NCI-H82 treated with DMSO at 0.1 percent for 48 hours (cell line): Measurements from ENCODE around the gene CCT7.
"Not testable (repeated sequence)": the region's sequence is repeated elsewhere in the genome, so short reads cannot be mapped to it uniquely, and the experiment has no call there.

Experiments
- DNase-seq: peaks from one replicate; lab custom pipeline; 2025; ENCODE audit not compliant: unreplicated experiment; lab: John Stamatoyannopoulos, UW

Gene CCT7

DNA sequence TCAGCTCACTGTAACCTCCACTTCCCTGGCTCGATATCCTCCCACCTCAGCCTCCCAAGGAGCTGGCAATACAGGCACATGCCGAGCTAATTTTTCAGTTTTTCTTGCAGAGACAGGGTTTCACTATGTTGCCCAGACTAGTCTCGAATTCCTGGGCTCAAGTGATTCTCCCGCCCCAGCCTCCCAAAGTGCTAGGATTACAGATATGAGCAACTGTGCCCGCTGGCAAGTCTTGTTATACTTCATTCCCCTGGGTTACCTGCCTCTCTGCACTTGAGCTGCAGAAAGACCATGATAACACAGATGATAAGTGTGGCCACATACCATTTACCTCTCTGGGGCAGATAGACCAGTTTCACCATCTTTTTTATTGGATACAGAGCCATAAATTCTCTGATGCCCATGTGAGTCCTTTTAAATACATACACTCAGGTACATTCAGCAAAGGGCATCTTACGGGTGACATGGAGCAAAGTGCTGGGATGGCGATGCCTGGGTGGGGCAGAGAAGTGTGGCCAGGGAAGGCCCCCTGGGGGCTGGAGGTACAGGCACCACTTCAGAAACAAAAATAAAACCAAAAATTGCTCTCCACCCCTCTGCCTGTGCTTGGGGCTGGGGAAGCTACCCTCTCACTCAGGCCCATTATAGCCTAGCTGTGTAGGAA, 20.4 kb downstream of the CCT7 start:
- DNase-seq = no peak

DNA sequence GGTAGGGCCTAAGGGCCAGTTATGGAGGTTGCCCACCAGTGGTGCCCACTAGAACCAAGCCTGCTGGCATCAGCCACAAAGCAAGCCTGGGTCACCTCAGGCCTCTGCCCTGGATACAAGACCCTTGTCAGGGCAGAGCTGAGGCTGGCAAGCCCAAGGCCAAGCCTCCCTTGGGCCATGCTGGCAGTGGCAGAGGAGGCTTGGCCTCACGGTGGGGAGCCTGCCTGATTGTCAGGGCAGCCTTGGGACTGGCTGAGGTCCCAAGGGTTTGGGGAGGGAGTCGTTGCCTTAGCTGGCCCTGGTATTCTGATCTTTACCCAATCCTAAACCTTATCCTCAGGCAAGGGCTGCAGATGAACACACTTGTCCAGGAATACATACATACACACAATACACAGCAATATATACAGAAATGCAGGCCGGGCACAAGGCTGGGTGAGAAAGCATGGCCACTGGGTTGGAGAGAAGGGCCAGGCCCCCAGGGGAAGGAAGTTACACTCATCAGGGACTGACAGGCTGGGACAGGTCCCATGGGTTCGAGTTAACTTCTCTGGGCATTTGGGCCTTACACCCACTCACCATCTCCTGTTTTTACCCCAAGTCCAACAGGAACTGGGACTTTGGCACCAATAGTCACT, 21.0 kb downstream of the CCT7 start:
- DNase-seq = no peak

DNA sequence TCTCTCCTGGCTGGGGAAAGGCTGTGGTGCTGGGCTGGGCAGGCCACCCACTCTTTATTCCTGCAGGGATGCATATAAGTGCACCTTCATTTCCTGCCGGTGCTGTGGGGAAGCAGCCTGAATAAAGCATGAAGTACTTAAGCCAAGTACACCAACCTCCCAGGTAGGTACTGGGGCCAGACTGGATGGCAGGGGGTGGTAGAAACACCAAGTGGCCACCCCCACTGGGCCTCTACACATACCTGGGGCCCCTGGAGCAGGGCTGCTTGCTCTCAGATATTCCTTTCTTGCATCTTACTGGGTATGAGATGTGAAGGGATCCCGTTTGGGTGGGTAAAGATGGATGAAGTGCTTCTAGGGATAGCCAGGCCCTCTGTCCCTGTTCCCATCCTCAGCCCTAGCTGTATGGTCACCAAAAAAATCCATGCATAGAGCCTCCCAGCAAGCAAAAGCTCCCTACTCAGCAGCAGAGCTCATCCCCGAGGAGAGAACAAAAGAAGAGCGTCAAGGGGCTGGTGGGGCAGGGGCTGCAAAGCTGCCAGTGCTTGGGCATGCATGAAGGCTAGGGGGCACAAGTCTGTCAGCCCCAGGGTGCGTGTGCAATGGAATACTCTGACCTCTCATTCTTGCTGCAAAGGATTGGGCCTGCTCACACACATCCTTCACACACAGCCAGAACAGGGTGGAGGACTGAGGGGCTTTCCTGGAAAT, 22.0 kb downstream of the CCT7 start:
- DNase-seq = no peak

DNA sequence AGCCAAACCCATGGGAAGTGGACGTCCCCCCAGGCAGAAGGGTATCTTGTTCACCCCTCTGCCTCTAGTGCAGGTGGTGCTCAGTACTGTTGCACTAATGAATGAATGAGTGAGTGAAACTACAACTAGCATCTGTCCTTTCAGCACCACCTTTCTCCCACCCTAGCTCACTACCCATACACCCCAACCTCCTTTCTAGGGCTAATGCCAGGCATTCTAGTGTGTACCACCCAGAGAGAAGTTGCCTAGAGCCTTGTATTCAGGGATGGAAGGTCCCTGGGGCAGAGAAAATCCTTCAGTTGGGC, 22.5 kb downstream of the CCT7 start:
- DNase-seq = no peak

DNA sequence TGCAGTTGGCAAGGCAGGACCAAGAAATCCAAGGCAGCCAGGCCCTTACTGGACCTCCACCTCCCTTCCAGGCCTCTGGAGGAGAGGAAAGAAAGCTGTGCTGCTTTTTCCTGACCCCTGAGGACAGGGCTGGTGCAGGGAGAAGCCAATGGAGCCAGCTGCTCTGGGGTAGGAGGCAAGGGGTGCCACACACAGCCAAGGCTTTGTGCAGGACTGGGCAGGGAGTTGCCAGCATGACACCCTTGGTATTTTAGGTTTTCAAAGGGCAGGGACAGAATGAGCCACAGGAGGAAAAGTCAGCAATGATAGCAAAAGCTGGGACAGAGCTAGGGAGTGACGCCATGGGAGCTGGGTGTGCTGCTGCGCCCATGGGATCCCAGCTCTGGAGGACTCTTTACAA, 22.9 kb downstream of the CCT7 start:
- DNase-seq = no peak

DNA sequence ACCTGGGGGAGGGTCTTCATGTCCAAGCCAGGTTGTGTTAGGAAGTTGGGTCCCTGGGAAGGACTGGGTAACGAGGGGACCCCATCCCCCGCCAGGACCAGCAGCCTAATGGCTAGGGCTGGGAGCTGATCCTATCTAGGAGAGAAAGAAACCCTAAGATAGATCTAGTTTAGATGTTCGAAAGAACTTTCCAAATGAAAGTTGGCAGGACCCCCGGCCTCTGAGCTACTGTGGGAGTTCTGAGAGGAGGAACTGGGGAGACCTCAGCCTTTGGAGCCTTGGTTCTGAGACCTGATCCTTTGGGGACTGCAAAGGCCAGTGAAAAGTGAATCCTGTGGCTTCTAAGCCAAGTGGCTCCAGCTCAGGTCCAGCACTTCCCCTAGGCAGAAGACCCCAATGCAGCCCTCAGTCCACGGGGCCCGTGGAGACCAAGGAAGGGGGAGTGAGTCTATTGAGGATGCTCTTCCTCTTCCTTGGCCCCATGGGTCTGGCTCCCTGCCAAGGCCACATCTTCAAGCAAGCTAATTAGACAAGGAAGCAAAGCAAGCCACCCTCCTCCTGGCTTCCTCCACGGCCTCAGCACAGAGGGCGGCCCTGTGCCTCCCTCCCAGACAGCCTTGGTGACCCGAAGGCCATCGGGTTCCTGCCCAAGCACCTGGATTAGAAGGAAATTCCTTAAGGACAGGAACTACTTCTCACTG, 23.5 kb downstream of the CCT7 start:
- no peak for DNase-seq

DNA sequence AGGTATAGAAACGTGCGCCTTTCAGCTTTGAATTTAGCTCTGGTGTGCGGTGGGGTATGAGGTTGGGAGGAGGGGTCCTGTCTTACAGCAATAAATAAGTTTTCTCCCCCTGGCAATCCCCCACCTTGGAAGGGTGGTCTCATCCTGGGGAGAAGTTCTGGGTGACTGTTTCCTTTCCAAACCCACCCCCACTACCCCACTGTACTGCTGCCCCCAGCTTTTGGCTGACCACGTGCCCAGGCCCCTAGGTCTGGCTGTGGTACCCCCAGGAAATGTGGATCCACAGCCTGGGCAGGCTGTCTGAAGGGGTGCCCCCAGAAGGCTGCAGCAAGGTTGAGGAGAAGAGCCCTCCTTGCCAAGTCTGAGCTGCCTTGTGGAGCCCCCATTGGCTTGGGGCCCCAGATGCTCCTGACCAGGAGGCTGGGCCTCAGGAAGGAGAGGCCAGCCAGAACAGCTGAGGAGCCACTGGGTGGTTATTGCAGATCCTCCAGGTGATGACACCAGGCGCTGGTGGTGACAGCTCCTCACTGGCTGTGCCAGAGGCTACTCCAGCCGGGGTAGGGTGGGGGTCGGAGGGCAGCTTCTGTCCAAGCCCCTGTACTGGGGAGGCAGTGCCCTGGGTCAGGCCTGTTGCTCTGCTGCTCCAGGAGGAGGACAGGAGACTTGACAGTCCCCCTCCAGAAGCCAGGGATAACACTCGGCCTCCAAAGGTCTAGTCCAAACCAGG, 24.2 kb downstream of the CCT7 start:
- no peak for DNase-seq

DNA sequence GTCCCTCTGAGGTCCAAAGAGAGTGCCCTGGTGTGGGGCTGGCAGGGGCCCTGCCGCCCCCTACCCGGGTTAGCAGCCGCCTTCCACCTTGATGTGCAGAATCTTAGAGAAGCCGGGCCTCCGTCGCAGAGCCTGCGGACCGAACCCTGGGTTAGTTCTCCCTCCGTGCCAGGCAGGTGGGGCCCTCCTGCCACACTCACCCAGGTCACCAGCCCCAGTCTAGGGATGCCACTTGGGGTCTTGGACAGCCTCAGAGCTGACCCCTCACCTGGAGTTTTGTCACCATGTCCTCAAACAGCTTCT, 24.8 kb downstream of the CCT7 start:
- DNase-seq = no peak

DNA sequence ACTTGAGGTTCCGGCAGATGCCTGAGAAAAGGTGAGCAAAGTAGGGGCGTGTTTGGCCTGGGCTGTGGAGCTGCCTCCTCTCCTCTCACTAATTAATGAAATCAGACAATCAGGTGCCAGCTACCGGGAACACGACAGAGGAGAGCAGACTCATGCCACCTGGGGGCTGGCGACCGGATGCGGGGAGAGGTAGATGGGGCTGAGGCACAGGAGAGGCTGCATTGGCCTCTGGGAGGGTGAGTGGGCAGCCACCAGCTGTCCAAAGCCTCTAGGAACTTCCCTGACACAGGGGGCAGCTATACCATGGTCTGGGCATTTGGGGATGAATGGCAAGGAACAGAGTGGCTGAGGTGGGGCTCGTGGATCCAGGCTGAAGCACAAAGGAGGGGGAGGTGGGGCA, 25.2 kb downstream of the CCT7 start:
- no peak for DNase-seq

DNA sequence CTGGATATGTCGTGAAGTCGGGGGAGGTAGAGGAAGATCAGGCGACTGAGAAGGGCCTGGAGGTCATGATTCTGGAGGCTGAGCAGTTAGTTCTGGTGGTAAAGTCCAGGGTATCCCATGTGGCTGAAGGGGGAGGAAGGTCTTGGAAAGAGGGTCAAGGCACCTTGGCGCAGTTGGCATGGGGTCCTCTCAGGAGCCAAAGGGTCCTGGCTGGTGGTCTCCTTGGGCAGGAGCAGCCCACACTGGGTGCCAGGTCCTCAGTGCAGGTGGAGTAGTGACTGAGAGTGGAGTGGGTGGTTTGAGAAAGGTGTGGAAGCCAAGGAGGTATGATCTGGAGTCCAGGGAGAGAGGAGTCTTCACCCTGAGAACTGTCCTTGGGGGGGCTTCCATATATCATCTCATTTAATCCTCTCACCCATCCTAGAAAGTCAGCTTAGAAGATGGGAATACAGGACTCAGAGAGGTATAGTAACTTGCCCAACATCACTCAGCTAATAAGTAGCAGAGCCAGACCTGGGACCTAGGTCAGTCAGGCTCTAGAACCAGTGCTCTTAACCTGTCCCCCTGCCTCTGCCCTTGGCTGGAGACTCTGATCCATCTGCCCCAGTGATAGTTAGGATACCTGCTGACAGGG, 25.7 kb downstream of the CCT7 start:
- DNase-seq = no peak

DNA sequence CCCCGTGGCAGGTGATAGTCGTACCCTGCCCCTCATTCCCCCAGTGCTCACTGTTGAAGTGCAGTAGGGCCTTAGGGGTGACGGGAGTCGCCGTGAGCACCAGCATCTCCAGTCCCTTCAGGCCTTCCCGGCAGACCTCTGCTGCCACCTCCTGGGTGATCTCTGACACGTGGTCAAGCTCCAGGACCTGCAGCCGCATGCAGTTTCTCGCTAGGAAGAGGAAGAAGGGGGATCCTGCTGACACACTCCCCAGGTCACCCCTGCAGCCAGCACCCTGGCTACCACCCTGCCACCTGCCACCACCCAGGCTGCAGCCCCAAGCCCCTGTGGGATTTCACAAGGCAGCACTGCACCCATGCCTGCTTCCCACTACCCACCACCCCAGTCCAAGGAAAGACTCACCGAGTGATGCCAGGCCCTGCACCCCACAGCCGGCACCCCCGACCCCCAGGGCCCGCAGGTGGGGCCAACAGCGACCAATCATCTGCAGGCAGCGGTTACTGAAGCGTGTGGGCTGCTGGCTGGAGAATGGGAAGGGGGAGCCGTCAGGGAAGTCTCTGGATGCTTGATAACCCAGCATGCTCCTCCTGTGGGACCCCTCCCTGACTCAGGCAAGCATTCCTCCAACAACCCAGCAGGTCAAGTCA, 26.4 kb downstream of the CCT7 start:
- no peak for DNase-seq

DNA sequence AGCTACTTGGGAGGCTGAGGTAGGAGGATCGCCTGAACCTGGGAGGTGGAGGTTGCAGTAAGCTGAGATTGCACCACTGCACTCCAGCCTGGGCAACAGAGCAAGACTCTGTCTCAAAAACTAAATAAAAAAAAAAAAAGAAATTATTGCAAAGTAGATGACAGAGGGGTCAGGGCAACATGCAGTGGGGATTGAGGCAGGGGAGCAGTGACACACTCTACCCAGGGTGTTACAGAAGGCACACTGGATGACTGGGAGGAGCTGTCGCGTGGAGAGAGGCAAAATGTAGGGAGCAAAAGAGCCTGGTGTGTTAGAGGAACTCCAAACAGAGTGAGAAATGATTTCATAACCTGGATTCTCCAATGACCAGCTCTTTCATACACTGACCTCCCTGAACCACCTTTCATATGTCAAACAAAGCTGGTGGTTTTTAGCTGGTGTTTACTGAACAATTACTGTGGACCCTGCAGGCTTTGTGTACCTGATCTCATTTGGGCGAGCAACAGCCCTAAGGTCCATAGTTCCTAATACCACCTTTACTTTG, 28.1 kb downstream of the CCT7 start:
- DNase-seq = no peak

DNA sequence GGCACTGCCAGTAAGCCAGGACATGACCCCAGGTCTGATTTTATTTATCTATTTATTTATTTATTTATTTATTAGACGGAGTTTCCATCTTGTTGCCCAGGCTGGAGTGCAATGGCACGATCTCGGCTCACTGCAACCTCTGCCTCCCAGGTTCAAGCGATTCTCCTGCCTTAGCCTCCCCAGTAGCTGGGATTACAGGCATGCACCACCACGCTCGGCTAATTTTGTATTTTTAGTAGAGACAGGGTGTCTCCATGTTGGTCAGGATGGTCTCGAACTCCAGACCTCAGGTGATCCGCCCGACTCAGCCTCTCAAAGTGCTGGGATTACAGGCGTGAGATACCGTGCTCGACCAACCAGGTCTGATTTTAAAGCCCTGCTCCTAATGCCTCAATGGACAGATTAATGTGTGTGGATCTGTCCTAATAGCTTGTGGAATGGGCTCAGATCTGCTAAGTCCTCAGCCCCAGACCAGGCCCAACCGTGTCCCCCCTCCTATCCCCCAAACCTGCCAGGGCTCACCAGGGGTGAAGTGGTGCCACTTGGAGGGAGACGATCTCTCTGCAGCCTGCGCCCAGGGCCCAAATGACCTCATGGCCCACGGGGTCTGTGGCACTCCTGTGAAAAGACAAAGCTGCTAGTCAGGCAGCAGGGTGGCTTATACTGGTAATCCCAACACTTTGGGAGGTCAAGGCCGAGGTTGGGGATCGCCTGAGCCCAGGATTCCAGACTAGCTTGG, 28.8 kb downstream of the CCT7 start:
- DNase-seq = not testable (repeated sequence)

DNA sequence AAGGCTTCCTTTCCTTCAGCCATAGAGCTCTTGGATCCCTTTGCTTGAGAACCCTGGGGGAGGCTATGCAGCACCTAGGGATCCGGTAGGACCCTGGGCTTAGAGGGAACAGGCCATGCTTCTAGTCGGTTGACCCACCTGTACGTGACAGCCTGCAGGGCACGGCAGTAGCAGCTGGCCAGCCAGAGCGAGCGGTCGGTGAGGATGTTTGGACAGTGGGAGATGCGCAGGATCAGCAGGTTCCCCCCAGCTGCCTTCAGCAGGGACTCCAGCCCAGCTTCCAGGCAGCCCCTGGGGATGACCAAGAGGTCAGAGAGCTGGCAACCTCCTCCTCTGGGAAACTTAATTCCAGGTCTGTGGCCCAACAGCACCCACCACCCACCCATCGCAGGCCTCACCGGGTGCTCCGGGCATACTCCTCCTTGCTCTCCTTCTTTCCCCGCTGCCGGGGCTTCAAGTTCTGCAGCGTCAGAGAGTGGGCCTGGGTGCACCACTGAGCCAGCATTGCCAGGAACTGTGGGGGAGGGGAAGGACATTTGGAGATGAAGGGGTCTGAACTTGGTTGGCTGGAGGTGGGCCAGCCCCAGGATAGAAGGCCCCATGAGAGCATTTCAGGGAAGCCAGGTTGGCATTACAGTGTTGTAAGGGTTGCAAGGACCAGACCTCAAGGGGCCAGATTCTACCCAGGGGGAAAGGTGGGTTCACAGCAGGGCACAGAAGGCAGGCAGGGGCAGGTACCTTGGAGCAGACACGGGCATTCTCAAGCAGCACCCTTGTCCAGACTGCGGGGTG, 29.6 kb downstream of the CCT7 start:
- no peak for DNase-seq

DNA sequence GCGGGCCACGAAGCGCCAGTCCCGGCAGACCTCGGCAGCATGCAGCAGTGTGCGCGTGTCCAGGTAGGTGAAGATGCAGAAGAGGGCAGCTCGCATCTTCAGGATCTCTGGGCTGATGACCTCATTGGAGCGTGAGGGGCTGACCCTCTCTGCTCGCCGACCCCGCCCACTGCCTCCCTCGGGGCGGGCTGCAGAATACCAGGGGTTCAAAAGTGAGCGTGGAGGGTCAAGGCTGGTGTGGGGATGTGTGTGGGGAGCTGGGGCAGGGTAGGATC, 30.2 kb downstream of the CCT7 start:
- no peak for DNase-seq

DNA sequence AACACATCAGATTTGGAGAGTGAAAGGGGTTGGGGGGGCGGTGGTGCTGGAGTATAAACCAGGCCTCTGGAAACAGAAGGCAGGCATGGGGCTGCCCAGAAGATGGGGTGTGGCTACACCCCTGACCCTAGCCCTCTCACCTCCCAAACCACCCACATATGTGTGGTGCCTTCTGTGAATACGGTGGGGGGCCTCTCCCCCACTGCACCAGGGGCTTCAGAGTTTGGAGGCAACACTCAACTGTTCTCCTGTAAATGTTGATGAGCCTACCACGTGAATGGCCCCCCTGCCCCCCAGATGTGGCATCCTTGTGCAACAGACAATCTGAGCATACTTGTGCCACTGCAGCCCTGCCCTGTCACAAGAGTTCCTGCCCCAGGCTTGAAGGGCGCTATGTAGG, 30.7 kb downstream of the CCT7 start:
- no peak for DNase-seq

DNA sequence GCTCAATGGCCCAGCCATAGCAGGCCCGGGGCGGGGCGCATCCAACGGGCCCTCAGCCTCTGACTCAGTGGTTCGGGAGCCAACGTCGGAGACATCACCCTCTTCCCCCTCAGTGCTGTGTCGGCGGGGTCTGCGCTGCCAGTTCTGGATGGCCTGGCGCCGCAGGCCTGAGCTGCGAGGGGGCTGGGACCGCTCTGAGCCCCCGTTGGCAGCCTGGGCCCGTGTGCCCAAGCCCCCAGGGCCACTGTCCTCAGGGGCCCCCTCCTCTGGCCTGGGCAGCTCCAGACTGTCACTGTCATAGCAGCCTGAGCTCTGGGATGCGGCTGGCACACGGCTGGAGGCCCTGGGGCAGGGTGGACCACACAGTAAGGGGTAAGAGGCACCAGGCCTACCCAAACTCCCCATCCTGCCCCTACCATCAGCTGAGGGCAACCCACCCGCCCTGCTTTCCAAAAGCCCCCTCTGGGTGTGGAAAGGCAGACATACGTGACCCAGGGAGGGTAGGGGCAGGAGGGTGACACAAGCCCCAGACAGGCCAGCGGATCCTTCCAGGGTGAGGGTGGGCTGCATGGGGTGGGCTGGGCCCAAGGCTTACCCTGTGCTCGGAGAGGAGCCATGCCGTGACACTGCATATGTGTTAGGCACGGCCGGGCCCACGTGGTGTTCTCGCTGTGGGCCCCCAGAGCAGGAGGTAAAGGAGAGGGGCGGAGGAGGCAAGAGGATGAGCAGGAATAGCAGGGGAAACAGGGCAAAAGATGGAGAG, 31.4 kb downstream of the CCT7 start:
- no peak for DNase-seq
